Natural killer cell (primary cell): ENCODE data around the gene GIPC2. TPM values are rescaled to one million over a fixed set of nuclear protein-coding genes. Genes with fewer than 3 reads are reported as not detected.

Source experiments
- ATAC-seq, 3 donors: fragments of 150-1000 bp in 2 of 3; fragments of 200-7000 bp in 1 of 3; cut with Tn5 transposase; 1 replicate in 1 of 3; 2 replicates in 2 of 3; pipeline ENCODE4 v1.10.0; 2021; ENCODE audit warnings: mild to moderate bottlenecking in 2 of 3, moderate library complexity in 2 of 3
- DNase-seq, 2 donors: peaks; one replicate each; pipeline versions ENCODE4 v3.0.0 to v3.0.0-alpha.2; 2013 to 2021; ENCODE audit warnings: mixed read lengths in 1 of 2
- H3K27ac ChIP-seq: one replicate; pipeline ENCODE4 v1.5.1; 2013; ENCODE audit warnings: mild to moderate bottlenecking, low read length
- H3K27me3 ChIP-seq: one replicate; pipeline ENCODE4 v1.6.1; 2013; ENCODE audit warnings: low read length; ENCODE audit not compliant: control insufficient read depth, insufficient read depth
- H3K36me3 ChIP-seq: one replicate; pipeline ENCODE4 v1.6.1; 2013; ENCODE audit warnings: low read length; ENCODE audit not compliant: control insufficient read depth, insufficient read depth
- H3K4me1 ChIP-seq: one replicate; pipeline ENCODE4 v1.6.1; 2013; ENCODE audit warnings: low read length; ENCODE audit not compliant: control insufficient read depth, insufficient read depth
- H3K4me3 ChIP-seq: one replicate; pipeline ENCODE4 v1.5.1; 2013; ENCODE audit warnings: low read length
- H3K9me3 ChIP-seq: one replicate; pipeline ENCODE4 v1.6.1; 2013; ENCODE audit warnings: low read length; ENCODE audit not compliant: control insufficient read depth, insufficient read depth
- H3K27ac Mint-ChIP-seq, 2 donors: one replicate each; pipeline ENCODE4 v1.8.0; 2022; ENCODE audit warnings: mild to moderate bottlenecking in 2 of 2, mixed read lengths in 2 of 2, moderate library complexity in 1 of 2
- H3K27me3 Mint-ChIP-seq, 2 donors: one replicate each; pipeline ENCODE4 v1.8.0; 2022; ENCODE audit warnings: low read depth in 2 of 2, mixed read lengths in 2 of 2
- H3K36me3 Mint-ChIP-seq: one replicate; pipeline ENCODE4 v1.8.0; 2022; ENCODE audit warnings: mixed read lengths
- H3K4me1 Mint-ChIP-seq, 2 donors: one replicate each; pipeline ENCODE4 v1.8.0; 2022; ENCODE audit warnings: mixed read lengths in 2 of 2
- H3K4me3 Mint-ChIP-seq: one replicate; pipeline ENCODE4 v1.8.0; 2022; ENCODE audit warnings: mild to moderate bottlenecking, moderate library complexity, mixed read lengths
- H3K9me3 Mint-ChIP-seq, 2 donors: one replicate each; pipeline ENCODE4 v1.8.0; 2022; ENCODE audit warnings: mixed read lengths in 2 of 2
- CTCF ChIP-seq: fragments of 200-600 bp; IDR thresholded peaks from one replicate; pipeline ENCODE4 v1.8.0; 2022; ENCODE audit warnings: antibody characterized with exemption
- WGBS: methylation state at CpG from one replicate; pipeline ENCODE4 v1.1.7; 2013; ENCODE audit warnings: missing lambda C conversion rate; ENCODE audit not compliant: insufficient coverage; 5-methylcytosine and 5-hydroxymethylcytosine counted together
- intact Hi-C: fragments of 100-400 bp; cut with micrococcal nuclease; formaldehyde crosslinking; loops from one replicate; pipeline ENCODE4 v1.14.2; 2022
- total RNA-seq, 4 donors: library from RNA; stranded (reverse); fragments of 120-200 nt in 1 of 4; gene quantifications; one replicate each; pipeline versions ENCODE4 v1.2.3 to v1.2.4, GENCODE V29; 2013 to 2022

GIPC2 gene
- total RNA-seq, 3 donors from 2014 or later (not counting 1 experiment from before 2014, with no cell fraction given) = not detected

DNA sequence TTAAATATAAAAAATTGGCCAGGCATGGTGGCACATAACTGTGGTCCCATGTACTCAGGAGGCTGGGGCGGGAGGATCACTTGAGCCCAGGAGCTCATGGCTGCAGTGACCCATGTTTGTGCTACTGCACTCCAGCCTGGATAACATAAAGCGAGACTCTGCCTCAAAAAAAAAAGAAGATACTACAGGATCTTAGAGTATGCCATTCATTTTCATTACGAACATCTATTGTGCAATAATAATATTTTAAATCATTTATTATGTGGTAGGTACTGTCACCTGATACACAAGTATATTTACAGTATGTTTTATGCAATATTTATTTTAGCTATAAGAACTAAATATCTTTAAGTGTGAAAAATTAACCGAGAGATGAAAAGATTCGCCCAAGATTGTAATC lies 9.3 kb upstream of the GIPC2 start:
- Histone ChIP-seq H3K4me3 (no peak overlapping the region), H3K4me1 (no peaks in the 10 kb centered on the region), H3K27ac (no peak overlapping the region), H3K27me3 (peaks cover 2% of the 10 kb centered on the region), H3K9me3 (no peaks in the 10 kb centered on the region), H3K36me3 (no peaks in the 10 kb centered on the region)
- DNase-seq (no peak), ATAC-seq (no peak)
- H3K9me3 Mint-ChIP-seq = no peaks in the 10 kb centered on the region
- no peaks in the 10 kb centered on the region for H3K36me3 Mint-ChIP-seq
- TF ChIP-seq CTCF = no peak
- peaks cover 3 to 21% of the 10 kb centered on the region in 2 donors for H3K27me3 Mint-ChIP-seq
- intact Hi-C loops = no loop called here
- peaks cover 9 to 10% of the 10 kb centered on the region in 2 donors for H3K4me1 Mint-ChIP-seq
- H3K4me3 Mint-ChIP-seq = no peak overlapping the region
- H3K27ac Mint-ChIP-seq = no peak overlapping the region
- 82% methylated on average over 2 of the region's 5 CpGs for WGBS

DNA sequence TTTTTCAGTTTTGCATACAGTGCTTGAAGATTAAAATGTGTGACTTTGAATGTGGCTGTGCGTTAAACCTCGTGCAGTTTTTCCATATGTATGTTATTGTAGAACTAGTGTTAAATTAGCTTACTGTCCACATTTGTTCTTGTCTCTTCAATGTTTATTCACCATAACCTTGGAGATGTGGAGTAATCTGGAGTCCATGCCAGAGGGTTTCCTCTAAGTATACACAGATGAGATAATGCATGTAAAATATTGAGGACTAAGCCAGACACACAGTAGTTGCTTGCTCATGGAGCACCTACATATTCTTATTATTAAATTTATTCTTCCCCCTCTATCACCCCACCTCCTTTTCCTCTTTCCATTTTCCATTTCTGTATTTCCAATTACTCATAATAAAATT lies 7.7 kb upstream of the GIPC2 start:
- DNase-seq = no peak
- Mint-ChIP-seq H3K27me3 (peaks cover 3 to 24% of the 10 kb centered on the region in 2 donors), H3K36me3 (no peaks in the 10 kb centered on the region), H3K9me3 (no peaks in the 10 kb centered on the region), H3K27ac (no peak overlapping the region), H3K4me3 (no peak overlapping the region), H3K4me1 (peaks cover 9 to 10% of the 10 kb centered on the region in 2 donors)
- peaks cover 2% of the 10 kb centered on the region for H3K27me3 ChIP-seq
- no peaks in the 10 kb centered on the region for H3K36me3 ChIP-seq
- no peak overlapping the region for H3K27ac ChIP-seq
- H3K4me3 ChIP-seq = no peak overlapping the region
- H3K4me1 ChIP-seq = no peaks in the 10 kb centered on the region
- no peaks in the 10 kb centered on the region for H3K9me3 ChIP-seq
- intact Hi-C loops = no loop called here
- no peak for ATAC-seq
- TF ChIP-seq CTCF = no peak
- WGBS = 92% methylated on average over 2 of the region's 2 CpGs

DNA sequence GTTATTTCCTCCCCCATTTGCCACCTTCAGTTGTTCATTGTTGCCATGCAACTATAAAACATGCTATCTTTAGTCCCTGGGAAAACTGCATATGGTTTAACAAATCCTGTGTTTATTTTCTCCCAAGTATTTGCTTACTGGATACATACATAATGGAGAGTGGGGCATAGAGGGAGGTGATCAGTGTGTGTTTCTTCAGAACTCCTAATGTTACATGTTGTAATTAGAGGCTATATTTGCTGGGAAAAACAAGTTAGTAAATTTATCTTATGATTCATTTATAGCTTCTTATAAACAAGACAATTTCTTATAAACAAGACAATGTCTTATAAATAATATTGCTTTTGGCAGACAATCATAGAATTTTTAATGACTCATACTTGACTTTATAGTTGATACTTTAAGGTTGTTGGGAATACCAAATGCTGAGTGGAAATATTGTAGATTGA lies 7.3 kb upstream of the GIPC2 start:
- peaks cover 3 to 24% of the 10 kb centered on the region in 2 donors for H3K27me3 Mint-ChIP-seq
- peaks cover 2% of the 10 kb centered on the region for H3K27me3 ChIP-seq
- intact Hi-C loops = no loop called here
- peaks cover 9 to 10% of the 10 kb centered on the region in 2 donors for H3K4me1 Mint-ChIP-seq
- H3K27ac ChIP-seq = no peak overlapping the region
- DNase-seq (no peak), ATAC-seq (no peak)
- H3K36me3 Mint-ChIP-seq = no peaks in the 10 kb centered on the region
- H3K27ac Mint-ChIP-seq = no peak overlapping the region
- no peaks in the 10 kb centered on the region for H3K4me1 ChIP-seq
- H3K4me3 Mint-ChIP-seq = no peak overlapping the region
- no peak overlapping the region for H3K4me3 ChIP-seq
- no peaks in the 10 kb centered on the region for H3K36me3 ChIP-seq
- no peaks in the 10 kb centered on the region for H3K9me3 Mint-ChIP-seq
- H3K9me3 ChIP-seq = no peaks in the 10 kb centered on the region
- TF ChIP-seq CTCF = no peak

DNA sequence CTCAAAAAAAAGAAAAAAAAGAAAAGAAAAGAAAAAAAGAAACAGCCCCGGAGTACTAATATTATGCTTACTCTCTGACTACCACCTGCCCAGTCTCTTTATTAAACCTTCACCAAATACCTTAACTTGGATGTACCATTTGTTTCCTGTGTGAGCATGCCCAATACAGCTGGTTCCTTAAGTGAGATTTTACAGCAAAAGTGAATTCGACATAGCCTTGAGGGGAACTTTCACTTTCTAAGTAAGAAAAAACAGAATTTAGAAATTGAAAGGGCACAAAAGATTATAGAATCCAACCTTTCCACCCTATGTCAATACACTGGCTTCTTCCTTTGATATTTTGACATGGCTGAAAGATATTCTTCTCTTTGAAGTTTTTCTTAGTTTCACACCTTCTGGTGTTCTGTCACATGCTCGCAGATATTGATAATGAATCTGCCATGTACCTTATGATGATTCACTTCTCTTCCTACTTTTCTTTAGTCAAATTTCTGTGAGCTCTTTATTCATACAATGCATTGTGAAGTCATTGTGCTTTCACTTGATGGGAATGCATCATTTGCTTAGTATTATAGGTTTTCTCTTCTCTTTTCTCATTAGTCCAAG lies 5.2 kb upstream of the GIPC2 start:
- no peaks in the 10 kb centered on the region for H3K9me3 Mint-ChIP-seq
- Histone ChIP-seq H3K4me3 (no peak overlapping the region), H3K27me3 (peaks cover 6% of the 10 kb centered on the region), H3K36me3 (no peaks in the 10 kb centered on the region), H3K4me1 (peaks cover 3% of the 10 kb centered on the region), H3K27ac (no peak overlapping the region), H3K9me3 (no peaks in the 10 kb centered on the region)
- no peak for ATAC-seq
- intact Hi-C loops = no loop called here
- H3K36me3 Mint-ChIP-seq = no peaks in the 10 kb centered on the region
- 57% methylated on average over 3 of the region's 3 CpGs for WGBS
- H3K4me1 Mint-ChIP-seq = peaks cover 15 to 19% of the 10 kb centered on the region in 2 donors
- no peak overlapping the region for H3K27ac Mint-ChIP-seq
- TF ChIP-seq CTCF = no peak
- H3K4me3 Mint-ChIP-seq = no peak overlapping the region
- peaks cover 14 to 29% of the 10 kb centered on the region in 2 donors for H3K27me3 Mint-ChIP-seq
- no peak for DNase-seq
